HepG2 (cell line): ENCODE data around the gene PCAT7. TPM values are rescaled to one million over a fixed set of nuclear protein-coding genes. Genes with fewer than 3 reads are reported as not detected.

Experiments
- ATAC-seq: fragments of 200-7000 bp; cut with Tn5 transposase; 3 replicates; pipeline ENCODE4 v1.9.1; 2020; ENCODE audit warnings: mild to moderate bottlenecking, moderate library complexity
- BruUV-seq: library from RNA; stranded (reverse); fragments of 400-500 nt; replicated peaks from 2 replicates; lab custom pipeline; 2021; lab: Mats Ljungman, UMichigan
- CTCF ChIA-PET: fragments of 300-600 bp; formaldehyde crosslinking; extraction: SDS; loops from one replicate; lab custom pipeline; 2021; ENCODE audit warnings: low total read pairs, inconsistent platforms, low intra/inter-chr PET ratio; lab: Yijun Ruan, JAX
- POLR2A ChIA-PET: fragments of 350-600 bp; sonication (Branson Sonifier 250); formaldehyde crosslinking; loops from one replicate; lab custom pipeline; 2020; ENCODE audit warnings: antibody characterized with exemption, inconsistent platforms; lab: Yijun Ruan, JAX
- DNase-seq: peaks from one replicate; pipeline ENCODE4 v3.0.0-alpha.2; 2015; ENCODE audit warnings: low spot score
- FAIRE-seq: peaks from 3 replicates; lab custom pipeline; 2011; peaks lifted over from hg19 to GRCh38; lab: Jason Lieb, UNC
- H2AFZ ChIP-seq: one replicate; pipeline ENCODE4 v1.6.1; 2011; ENCODE audit warnings: low read length, inconsistent platforms
- H3K27ac ChIP-seq: fragments of 300-600 bp; 3 replicates; pipeline ENCODE4 v1.8.0; 2011; ENCODE audit warnings: mixed run types, mild to moderate bottlenecking, mixed read lengths, low read length, inconsistent platforms; ENCODE audit not compliant: insufficient read depth; ENCODE audit errors: extremely low read length
- H3K27me3 ChIP-seq, 2 experiments: fragments of 200-600 bp in 1 of 2; 2 replicates in 1 of 2; 3 replicates in 1 of 2; pipeline versions ENCODE4 v1.6.0 to v1.8.0; 2011; ENCODE audit warnings: low read length in 2 of 2, mild to moderate bottlenecking in 2 of 2, moderate library complexity in 2 of 2, inconsistent platforms in 1 of 2; ENCODE audit not compliant: insufficient read depth in 2 of 2, control insufficient read depth in 1 of 2
- H3K36me3 ChIP-seq, 2 experiments: fragments of 200-600 bp in 1 of 2; replicated peaks in 1 of 2; 2 replicates in 1 of 2; 3 replicates in 1 of 2; pipeline versions ENCODE4 v1.5.1 to v1.8.0; 2011; ENCODE audit warnings: low read length in 2 of 2, inconsistent platforms in 1 of 2; ENCODE audit not compliant: insufficient read depth in 2 of 2, control insufficient read depth in 1 of 2
- H3K4me1 ChIP-seq: 2 replicates; pipeline ENCODE4 v1.5.1; 2012; ENCODE audit warnings: low read length, inconsistent platforms; ENCODE audit not compliant: insufficient read depth
- H3K4me2 ChIP-seq: 2 replicates; pipeline ENCODE4 v1.6.0; 2011; ENCODE audit warnings: low read depth, low read length, inconsistent platforms
- H3K4me3 ChIP-seq, 3 experiments: fragments of 200-600 bp in 1 of 3; sonication (generic), shearing (Covaris generic) in 1 of 3; replicated peaks in 1 of 3; 2 replicates each; pipeline ENCODE4 v1.5.1; 2011 to 2016; ENCODE audit warnings: low read length in 3 of 3, inconsistent platforms in 2 of 3, low read depth in 2 of 3, mild to moderate bottlenecking in 2 of 3, control low read depth in 1 of 3, mixed read lengths in 1 of 3; ENCODE audit not compliant: insufficient read depth in 1 of 3
- H3K79me2 ChIP-seq: one replicate; pipeline ENCODE4 v1.6.1; 2011; ENCODE audit warnings: low read length, inconsistent platforms; ENCODE audit not compliant: insufficient read depth
- H3K9ac ChIP-seq: 2 replicates; pipeline ENCODE4 v1.6.0; 2011; ENCODE audit warnings: mild to moderate bottlenecking, low read depth, low read length, inconsistent platforms; ENCODE audit not compliant: insufficient read depth
- H3K9me3 ChIP-seq: 2 replicates; pipeline ENCODE4 v1.5.1; 2012; ENCODE audit warnings: mild to moderate bottlenecking, low read length
- H4K20me1 ChIP-seq: 2 replicates; pipeline ENCODE4 v1.6.0; 2011; ENCODE audit warnings: inconsistent platforms, mild to moderate bottlenecking, low read length, moderate library complexity; ENCODE audit not compliant: insufficient read depth
- ASH2L ChIP-seq: fragments of 300-600, 200-600 bp; sonication (generic); IDR thresholded peaks from 2 replicates; pipeline ENCODE4 v1.7.0; 2017; ENCODE audit warnings: low read depth, mild to moderate bottlenecking, moderate library complexity, mixed read lengths, low read length; ENCODE audit not compliant: insufficient read length
- GTF2F1 ChIP-seq: fragments of 150-350 bp; IDR thresholded peaks from 2 replicates; pipeline ENCODE4 v1.6.1; 2014; ENCODE audit warnings: low read length
- MLX ChIP-seq: IDR thresholded peaks from 2 replicates; pipeline ENCODE4 v1.6.1; 2016
- RAD51 ChIP-seq: fragments of 450-650 bp; IDR thresholded peaks from 2 replicates; pipeline ENCODE4 v1.6.1; 2016; ENCODE audit warnings: borderline replicate concordance
- RBM22 ChIP-seq: fragments of 200-400 bp; formaldehyde crosslinking; optimal IDR thresholded peaks from 2 replicates; pipeline ENCODE3; 2017; ENCODE audit warnings: mild to moderate bottlenecking, low read length, moderate library complexity
- RFXANK ChIP-seq: IDR thresholded peaks from 2 replicates; pipeline ENCODE4 v1.6.1; 2016
- RORA ChIP-seq: sonication (generic); formaldehyde crosslinking; IDR thresholded peaks from 2 replicates; pipeline ENCODE4 v1.5.0; 2020; ENCODE audit warnings: mild to moderate bottlenecking, missing genetic modification reagents, moderate library complexity
- SNAPC2 ChIP-seq: sonication (generic); formaldehyde crosslinking; IDR thresholded peaks from 2 replicates; pipeline ENCODE4 v1.8.1; 2022; ENCODE audit warnings: mild to moderate bottlenecking, missing genetic modification reagents
- SP5 ChIP-seq: IDR thresholded peaks from 2 replicates; pipeline ENCODE4 v1.6.1; 2016; ENCODE audit warnings: low read depth, borderline replicate concordance
- SSRP1 ChIP-seq: IDR thresholded peaks from 2 replicates; pipeline ENCODE4 v1.6.1; 2016; ENCODE audit warnings: control low read depth
- THAP11 ChIP-seq: IDR thresholded peaks from 2 replicates; pipeline ENCODE4 v1.6.1; 2016; ENCODE audit warnings: missing biosample characterization, missing genetic modification reagents
- TRIM24 ChIP-seq: sonication (generic); formaldehyde crosslinking; IDR thresholded peaks from 2 replicates; pipeline ENCODE4 v1.8.0; 2022; ENCODE audit warnings: mild to moderate bottlenecking, missing genetic modification reagents
- ZNF44 ChIP-seq: sonication (generic); formaldehyde crosslinking; IDR thresholded peaks from 2 replicates; pipeline ENCODE4 v1.5.1; 2020; ENCODE audit warnings: mild to moderate bottlenecking, missing genetic modification reagents
- ZNF557 ChIP-seq: sonication (generic); formaldehyde crosslinking; IDR thresholded peaks from 2 replicates; pipeline ENCODE4 v1.4.0; 2020; ENCODE audit warnings: missing genetic modification reagents
- WGBS: methylation state at CpG from one replicate; pipeline ENCODE4 v1.1.6; 2017; ENCODE audit warnings: low lambda C conversion rate; 5-methylcytosine and 5-hydroxymethylcytosine counted together
- in situ Hi-C: cut with HindIII; loops from 2 replicates; pipeline ENCODE4 v1.10.0; 2017; ENCODE audit warnings: low pct_unique_long_range_greater_than_20kb; ENCODE audit not compliant: extremely low pct_ligation_motif_present
- intact Hi-C: fragments of 100-400 bp; cut with micrococcal nuclease; formaldehyde crosslinking; loops from one replicate; pipeline ENCODE4 v1.10.0; 2022; ENCODE audit not compliant: unreplicated experiment
- polyA plus RNA-seq, 8 experiments: library from polyadenylated mRNA; depleted of rRNA in 3 of 8; stranded (reverse) in 7 of 8; unstranded in 1 of 8; fragments of >200 nt; fragmentation: Illumina TruSeq in 4 of 8; extraction: Trizol in 4 of 8; gene quantifications; 2 replicates each; pipeline versions ENCODE4 v1.2.1 to v1.2.3, GENCODE V29; 2011 to 2016; ENCODE audit warnings: low read depth in 4 of 8, missing spikeins in 1 of 8, mixed read lengths in 1 of 8; ENCODE audit not compliant: insufficient read depth in 1 of 8
- total RNA-seq, 5 experiments: library from RNA; depleted of rRNA; stranded (reverse); fragments of >200 nt; fragmentation: Illumina TruSeq; extraction: Trizol; gene quantifications; 2 replicates each; pipeline ENCODE4 v1.2.3, GENCODE V29; 2016; ENCODE audit warnings: low read depth in 1 of 5
- TF ChIP-seq, protein P1 (sequence below): sonication (generic); formaldehyde crosslinking; IDR thresholded peaks from 2 replicates; pipeline ENCODE4 v1.8.1; 2023; ENCODE audit warnings: mild to moderate bottlenecking, inconsistent platforms, moderate library complexity, missing genetic modification reagents, borderline replicate concordance
- TF ChIP-seq, protein P2 (sequence below): sonication (generic); formaldehyde crosslinking; conservative IDR thresholded peaks from 2 replicates; pipeline ENCODE4 v1.8.1; 2023; ENCODE audit warnings: missing genetic modification reagents
- TF ChIP-seq, protein P3 (sequence below): sonication (generic); formaldehyde crosslinking; IDR thresholded peaks from 2 replicates; pipeline ENCODE4 v1.9.0; 2021; ENCODE audit warnings: missing genetic modification reagents, borderline replicate concordance

Gene PCAT7
- total and polyA plus RNA-seq, 2 of the 13 experiments (the other 11 are each of a cell fraction or from before 2014, with no cell fraction given) = 2.3 to 3.9 TPM

DNA sequence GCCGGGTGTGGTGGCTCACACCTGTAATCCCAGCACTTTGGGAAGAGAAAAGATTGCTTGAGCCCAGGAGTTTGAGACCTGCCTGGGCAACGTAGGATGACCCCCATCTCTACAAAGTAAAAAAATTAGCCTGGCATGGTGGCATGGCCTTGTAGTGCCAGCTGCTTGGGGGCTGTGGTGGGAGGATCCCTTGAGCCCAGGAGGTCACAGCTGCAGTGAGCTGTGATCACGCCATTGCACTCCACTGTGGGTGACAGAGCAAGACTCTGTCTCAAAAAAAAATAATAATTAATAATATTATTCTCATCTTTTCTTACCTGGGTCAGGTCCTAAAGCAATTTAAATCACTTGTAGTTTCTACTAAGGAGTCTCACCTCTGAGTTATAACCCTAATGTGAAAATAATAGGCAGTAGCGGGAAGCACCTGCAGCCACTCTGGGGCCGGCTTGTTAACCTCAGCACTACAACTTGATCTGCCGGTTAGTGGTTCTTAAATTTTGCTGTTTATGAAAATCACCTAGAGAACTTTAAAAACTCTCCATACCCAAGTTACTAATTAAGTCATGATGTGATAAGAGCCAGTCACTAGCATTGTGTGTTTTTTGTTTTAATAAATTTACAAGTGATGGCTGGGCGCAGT, 29.4 kb upstream of the PCAT7 start:
- no peak overlapping the region for H3K4me2 ChIP-seq
- intact Hi-C loops = no loop called here
- ChIA-PET CTCF (no interaction called here), POLR2A (no interaction called here)
- no peaks in the 10 kb centered on the region for H3K9me3 ChIP-seq
- WGBS = 97% methylated on average over 7 of the region's 7 CpGs
- no peaks in the 10 kb centered on the region for H3K4me1 ChIP-seq
- no peaks in the 10 kb centered on the region for H3K36me3 ChIP-seq
- H3K9ac ChIP-seq = no peak overlapping the region
- no peaks in the 10 kb centered on the region for H4K20me1 ChIP-seq
- H3K79me2 ChIP-seq = peaks cover 1% of the 10 kb centered on the region
- DNase-seq (no peak), FAIRE-seq (no peak), ATAC-seq (no peak)
- BruUV-seq = no TSS peak
- H3K4me3 ChIP-seq = no peak overlapping the region
- H2AFZ ChIP-seq = no peak overlapping the region
- no peaks in the 10 kb centered on the region for H3K27me3 ChIP-seq
- TF ChIP-seq MLX (CRISPR knock-in tag) (no peak), SP5 (CRISPR knock-in tag) (no peak), GTF2F1 (no peak), TRIM24 (CRISPR knock-in tag) (no peak), SNAPC2 (no peak), ZNF557 (CRISPR knock-in tag) (no peak), RBM22 (no peak), ASH2L (no peak), RORA (CRISPR knock-in tag) (no peak), RFXANK (CRISPR knock-in tag) (no peak), RAD51 (no peak), ZNF44 (CRISPR knock-in tag) (no peak), THAP11 (CRISPR knock-in tag) (no peak), SSRP1 (CRISPR knock-in tag) (no peak)
- TF ChIP-seq, protein P1, sequence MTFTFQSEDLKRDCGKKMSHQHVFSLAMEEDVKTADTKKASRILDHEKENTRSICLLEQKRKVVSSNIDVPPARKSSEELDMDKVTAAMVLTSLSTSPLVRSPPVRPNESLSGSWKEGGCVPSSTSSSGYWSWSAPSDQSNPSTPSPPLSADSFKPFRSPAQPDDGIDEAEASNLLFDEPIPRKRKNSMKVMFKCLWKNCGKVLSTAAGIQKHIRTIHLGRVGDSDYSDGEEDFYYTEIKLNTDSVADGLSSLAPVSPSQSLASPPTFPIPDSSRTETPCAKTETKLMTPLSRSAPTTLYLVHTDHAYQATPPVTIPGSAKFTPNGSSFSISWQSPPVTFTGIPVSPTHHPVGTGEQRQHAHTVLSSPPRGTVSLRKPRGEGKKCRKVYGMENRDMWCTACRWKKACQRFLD (CRISPR knock-in tag) = no peak
- TF ChIP-seq, protein P2, sequence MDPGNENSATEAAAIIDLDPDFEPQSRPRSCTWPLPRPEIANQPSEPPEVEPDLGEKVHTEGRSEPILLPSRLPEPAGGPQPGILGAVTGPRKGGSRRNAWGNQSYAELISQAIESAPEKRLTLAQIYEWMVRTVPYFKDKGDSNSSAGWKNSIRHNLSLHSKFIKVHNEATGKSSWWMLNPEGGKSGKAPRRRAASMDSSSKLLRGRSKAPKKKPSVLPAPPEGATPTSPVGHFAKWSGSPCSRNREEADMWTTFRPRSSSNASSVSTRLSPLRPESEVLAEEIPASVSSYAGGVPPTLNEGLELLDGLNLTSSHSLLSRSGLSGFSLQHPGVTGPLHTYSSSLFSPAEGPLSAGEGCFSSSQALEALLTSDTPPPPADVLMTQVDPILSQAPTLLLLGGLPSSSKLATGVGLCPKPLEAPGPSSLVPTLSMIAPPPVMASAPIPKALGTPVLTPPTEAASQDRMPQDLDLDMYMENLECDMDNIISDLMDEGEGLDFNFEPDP (CRISPR knock-in tag) = no peak
- TF ChIP-seq, protein P3, sequence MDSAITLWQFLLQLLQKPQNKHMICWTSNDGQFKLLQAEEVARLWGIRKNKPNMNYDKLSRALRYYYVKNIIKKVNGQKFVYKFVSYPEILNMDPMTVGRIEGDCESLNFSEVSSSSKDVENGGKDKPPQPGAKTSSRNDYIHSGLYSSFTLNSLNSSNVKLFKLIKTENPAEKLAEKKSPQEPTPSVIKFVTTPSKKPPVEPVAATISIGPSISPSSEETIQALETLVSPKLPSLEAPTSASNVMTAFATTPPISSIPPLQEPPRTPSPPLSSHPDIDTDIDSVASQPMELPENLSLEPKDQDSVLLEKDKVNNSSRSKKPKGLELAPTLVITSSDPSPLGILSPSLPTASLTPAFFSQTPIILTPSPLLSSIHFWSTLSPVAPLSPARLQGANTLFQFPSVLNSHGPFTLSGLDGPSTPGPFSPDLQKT (CRISPR knock-in tag) = no peak
- no peak overlapping the region for H3K27ac ChIP-seq
- in situ Hi-C loops = no loop called here
